NCI-H460 (cell line): ENCODE data around the gene AXIN1. TPM values are rescaled to one million over a fixed set of nuclear protein-coding genes. Genes with fewer than 3 reads are reported as not detected.
"Not testable (repeated sequence)": the region's sequence is repeated elsewhere in the genome, so short reads cannot be mapped to it uniquely, and the experiment has no call there.

Experiments used
- DNase-seq: peaks from one replicate; pipeline ENCODE4 v3.0.0-alpha.2; 2016; ENCODE audit warnings: low read depth; ENCODE audit errors: extremely low read depth
- total RNA-seq: library from RNA; depleted of rRNA; stranded (reverse); fragments of >200 nt; shearing (Covaris generic); gene quantifications from 2 replicates; pipeline ENCODE4 v1.2.3, GENCODE V29; 2014

AXIN1 gene
- total RNA-seq, 1 experiment from 2014 or later, result 35.7 TPM

- DNase-seq, result no peak
Observed at GRCh38 chr16:381789-382717, 29.5 kb upstream of the AXIN1 start, which contains the start of gene PGAP6. Gene PGAP6 (minus strand): TSS chr16:381978. CDS start chr16:381821, 157 bp downstream.

GRCh38 chr16:381012-381788 is 28.7 kb upstream of the AXIN1 start:
- no peak for DNase-seq

- no peak for DNase-seq
Observed at GRCh38 chr16:380762-381011, 28.2 kb upstream of the AXIN1 start.

GRCh38 chr16:379961-380761 is 27.6 kb upstream of the AXIN1 start:
- no peak for DNase-seq

- DNase-seq, result no peak
Observed at GRCh38 chr16:379183-379960, 26.8 kb upstream of the AXIN1 start.

GRCh38 chr16:378821-379182 is 26.3 kb upstream of the AXIN1 start:
- DNase-seq, result no peak

- DNase-seq, result not testable (repeated sequence)
Observed at GRCh38 chr16:378113-378820, 25.7 kb upstream of the AXIN1 start.

- DNase-seq, result no peak
Observed at GRCh38 chr16:377419-377951, 25.0 kb upstream of the AXIN1 start.

GRCh38 chr16:376817-377418 is 24.4 kb upstream of the AXIN1 start:
- no peak for DNase-seq

- no peak for DNase-seq
Observed at GRCh38 chr16:375927-376816, 23.6 kb upstream of the AXIN1 start.

GRCh38 chr16:375212-375611 is 22.7 kb upstream of the AXIN1 start:
- no peak for DNase-seq

- no peak for DNase-seq
Observed at GRCh38 chr16:374616-374926, 22.0 kb upstream of the AXIN1 start.

- no peak for DNase-seq
Observed at GRCh38 chr16:373848-374615, 21.5 kb upstream of the AXIN1 start.

GRCh38 chr16:373020-373598 is 20.6 kb upstream of the AXIN1 start:
- no peak for DNase-seq

GRCh38 chr16:372302-372983 is 19.9 kb upstream of the AXIN1 start:
- DNase-seq, result no peak

GRCh38 chr16:371515-372301 is 19.2 kb upstream of the AXIN1 start:
- no peak for DNase-seq
